GM21390 (cell line): ENCODE measurements around the gene GRK3.

Experiments used
- ATAC-seq: cut with Tn5 transposase; IDR thresholded peaks from one replicate; pipeline ENCODE4 v1.9.1; 2021; ENCODE audit not compliant: unreplicated experiment

The GRK3 gene

GRCh38 chr22:25751174-25751581 is 186.7 kb downstream of the GRK3 start:
- no peak for ATAC-seq

GRCh38 chr22:25752615-25753214 is 188.2 kb downstream of the GRK3 start:
- no peak for ATAC-seq

GRCh38 chr22:25753252-25753651 is 188.8 kb downstream of the GRK3 start:
- no peak for ATAC-seq

GRCh38 chr22:25754527-25755202 is 190.2 kb downstream of the GRK3 start:
- no peak for ATAC-seq

- no peak for ATAC-seq
Observed at GRCh38 chr22:25757686-25758085, 193.2 kb downstream of the GRK3 start.

GRCh38 chr22:25758316-25758715 is 193.8 kb downstream of the GRK3 start:
- no peak for ATAC-seq

GRCh38 chr22:25759825-25760231 is 195.4 kb downstream of the GRK3 start:
- no peak for ATAC-seq

GRCh38 chr22:25760294-25760693 is 195.8 kb downstream of the GRK3 start:
- ATAC-seq: no peak

- ATAC-seq: no peak
Observed at GRCh38 chr22:25760848-25761595, 196.5 kb downstream of the GRK3 start.

GRCh38 chr22:25762147-25762546 is 197.7 kb downstream of the GRK3 start:
- no peak for ATAC-seq

GRCh38 chr22:25763239-25763777 is 198.8 kb downstream of the GRK3 start:
- no peak for ATAC-seq

GRCh38 chr22:25764270-25765015 is 200.0 kb downstream of the GRK3 start:
- no peak for ATAC-seq

GRCh38 chr22:25765016-25765367 is 200.5 kb downstream of the GRK3 start:
- no peak for ATAC-seq

GRCh38 chr22:25765801-25766200 is 201.3 kb downstream of the GRK3 start:
- ATAC-seq: no peak

GRCh38 chr22:25766418-25766817 is 201.9 kb downstream of the GRK3 start:
- ATAC-seq: no peak

GRCh38 chr22:25770333-25770732 is 205.9 kb downstream of the GRK3 start:
- ATAC-seq: no peak

- no peak for ATAC-seq
Observed at GRCh38 chr22:25772288-25772687, 207.8 kb downstream of the GRK3 start.

GRCh38 chr22:25774575-25775026 is 210.1 kb downstream of the GRK3 start:
- ATAC-seq: no peak

GRCh38 chr22:25775531-25775930 is 211.1 kb downstream of the GRK3 start:
- no peak for ATAC-seq

- no peak for ATAC-seq
Observed at GRCh38 chr22:25777411-25777810, 212.9 kb downstream of the GRK3 start.

- no peak for ATAC-seq
Observed at GRCh38 chr22:25777870-25778269, 213.4 kb downstream of the GRK3 start.
